Hepatocyte (in vitro differentiated cells): Measurements from ENCODE around the gene TBC1D30. TPM values are rescaled to one million over a fixed set of nuclear protein-coding genes. Genes with fewer than 3 reads are reported as not detected.
"Not testable (repeated sequence)": the region's sequence is repeated elsewhere in the genome, so short reads cannot be mapped to it uniquely, and the experiment has no call there.

Experiments used
- DNase-seq: peaks from one replicate; pipeline ENCODE4 v3.0.0-alpha.2; 2016; ENCODE audit warnings: low spot score
- H2AFZ ChIP-seq: fragments of 200-600 bp; sonication (generic); 2 replicates; pipeline ENCODE4 v1.6.0; 2016; ENCODE audit warnings: antibody characterized with exemption, mild to moderate bottlenecking
- H3K27ac ChIP-seq: fragments of 200-600 bp; sonication (generic); 2 replicates; pipeline ENCODE4 v1.5.1; 2016; ENCODE audit warnings: mild to moderate bottlenecking
- H3K27me3 ChIP-seq: fragments of 200-600 bp; sonication (generic); 2 replicates; pipeline ENCODE4 v1.6.1; 2016
- H3K36me3 ChIP-seq: fragments of 200-600 bp; sonication (generic); replicated peaks from 2 replicates; pipeline ENCODE4 v1.5.1; 2016; ENCODE audit warnings: low read depth; ENCODE audit not compliant: insufficient read depth
- H3K4me1 ChIP-seq: fragments of 200-600 bp; sonication (generic); 2 replicates; pipeline ENCODE4 v1.5.1; 2016; ENCODE audit warnings: mild to moderate bottlenecking, moderate library complexity; ENCODE audit not compliant: insufficient read depth
- H3K4me2 ChIP-seq: fragments of 200-600 bp; sonication (generic); 2 replicates; pipeline ENCODE4 v1.6.0; 2016
- H3K4me3 ChIP-seq: fragments of 200-600 bp; sonication (generic); 2 replicates; pipeline ENCODE4 v1.5.1; 2016; ENCODE audit warnings: mild to moderate bottlenecking
- H3K79me2 ChIP-seq: fragments of 200-600 bp; sonication (generic); 2 replicates; pipeline ENCODE4 v1.6.0; 2017; ENCODE audit warnings: mild to moderate bottlenecking
- H3K9me2 ChIP-seq: fragments of 200-600 bp; sonication (generic); replicated peaks from 2 replicates; pipeline ENCODE4 v1.6.0; 2017; ENCODE audit warnings: mild to moderate bottlenecking; ENCODE audit not compliant: insufficient read depth
- H3K9me3 ChIP-seq: fragments of 200-600 bp; sonication (generic); 2 replicates; pipeline ENCODE4 v1.5.1; 2016; ENCODE audit warnings: low read depth, mild to moderate bottlenecking
- H4K20me1 ChIP-seq: fragments of 200-600 bp; sonication (generic); 2 replicates; pipeline ENCODE4 v1.6.0; 2016; ENCODE audit warnings: mild to moderate bottlenecking; ENCODE audit not compliant: insufficient read depth, poor library complexity, severe bottlenecking
- EZH2 ChIP-seq: fragments of 200-600 bp; sonication (generic); IDR thresholded peaks from 2 replicates; pipeline ENCODE4 v1.6.1; 2016; ENCODE audit warnings: antibody characterized with exemption, mild to moderate bottlenecking, borderline replicate concordance
- EZH2phosphoT487 ChIP-seq: fragments of 200-600 bp; sonication (generic); IDR thresholded peaks from one replicate; pipeline ENCODE4 v1.6.1; 2018; ENCODE audit warnings: antibody characterized with exemption, mild to moderate bottlenecking, low read depth, moderate library complexity; ENCODE audit not compliant: unreplicated experiment, severe bottlenecking
- WGBS: methylation state at CpG from one replicate; pipeline ENCODE4 v1.1.6; 2016; ENCODE audit warnings: low lambda C conversion rate; ENCODE audit errors: missing lambda C conversion rate; 5-methylcytosine and 5-hydroxymethylcytosine counted together
- polyA plus RNA-seq: library from polyadenylated mRNA; unstranded; fragments of >200 nt; fragmentation: Nextera tagmentation; extraction: Ambion mirVana; gene quantifications from 2 replicates; pipeline ENCODE4 v1.2.1, GENCODE V29; 2016
- total RNA-seq: library from RNA; depleted of rRNA; stranded (reverse); fragments of >200 nt; gene quantifications from 2 replicates; pipeline ENCODE4 v1.2.3, GENCODE V29; 2014
- TF ChIP-seq, protein P1 (sequence below): fragments of 200-600 bp; sonication (generic); IDR thresholded peaks from 2 replicates; pipeline ENCODE4 v1.5.1; 2016; ENCODE audit warnings: antibody characterized with exemption, mild to moderate bottlenecking; ENCODE audit not compliant: poor library complexity

TBC1D30 gene, protein sequence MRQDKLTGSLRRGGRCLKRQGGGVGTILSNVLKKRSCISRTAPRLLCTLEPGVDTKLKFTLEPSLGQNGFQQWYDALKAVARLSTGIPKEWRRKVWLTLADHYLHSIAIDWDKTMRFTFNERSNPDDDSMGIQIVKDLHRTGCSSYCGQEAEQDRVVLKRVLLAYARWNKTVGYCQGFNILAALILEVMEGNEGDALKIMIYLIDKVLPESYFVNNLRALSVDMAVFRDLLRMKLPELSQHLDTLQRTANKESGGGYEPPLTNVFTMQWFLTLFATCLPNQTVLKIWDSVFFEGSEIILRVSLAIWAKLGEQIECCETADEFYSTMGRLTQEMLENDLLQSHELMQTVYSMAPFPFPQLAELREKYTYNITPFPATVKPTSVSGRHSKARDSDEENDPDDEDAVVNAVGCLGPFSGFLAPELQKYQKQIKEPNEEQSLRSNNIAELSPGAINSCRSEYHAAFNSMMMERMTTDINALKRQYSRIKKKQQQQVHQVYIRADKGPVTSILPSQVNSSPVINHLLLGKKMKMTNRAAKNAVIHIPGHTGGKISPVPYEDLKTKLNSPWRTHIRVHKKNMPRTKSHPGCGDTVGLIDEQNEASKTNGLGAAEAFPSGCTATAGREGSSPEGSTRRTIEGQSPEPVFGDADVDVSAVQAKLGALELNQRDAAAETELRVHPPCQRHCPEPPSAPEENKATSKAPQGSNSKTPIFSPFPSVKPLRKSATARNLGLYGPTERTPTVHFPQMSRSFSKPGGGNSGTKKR
- total RNA-seq (4.7 and 5.3 TPM in 2 replicates), polyA plus RNA-seq (4.8 and 5.6 TPM in 2 replicates)

DNA sequence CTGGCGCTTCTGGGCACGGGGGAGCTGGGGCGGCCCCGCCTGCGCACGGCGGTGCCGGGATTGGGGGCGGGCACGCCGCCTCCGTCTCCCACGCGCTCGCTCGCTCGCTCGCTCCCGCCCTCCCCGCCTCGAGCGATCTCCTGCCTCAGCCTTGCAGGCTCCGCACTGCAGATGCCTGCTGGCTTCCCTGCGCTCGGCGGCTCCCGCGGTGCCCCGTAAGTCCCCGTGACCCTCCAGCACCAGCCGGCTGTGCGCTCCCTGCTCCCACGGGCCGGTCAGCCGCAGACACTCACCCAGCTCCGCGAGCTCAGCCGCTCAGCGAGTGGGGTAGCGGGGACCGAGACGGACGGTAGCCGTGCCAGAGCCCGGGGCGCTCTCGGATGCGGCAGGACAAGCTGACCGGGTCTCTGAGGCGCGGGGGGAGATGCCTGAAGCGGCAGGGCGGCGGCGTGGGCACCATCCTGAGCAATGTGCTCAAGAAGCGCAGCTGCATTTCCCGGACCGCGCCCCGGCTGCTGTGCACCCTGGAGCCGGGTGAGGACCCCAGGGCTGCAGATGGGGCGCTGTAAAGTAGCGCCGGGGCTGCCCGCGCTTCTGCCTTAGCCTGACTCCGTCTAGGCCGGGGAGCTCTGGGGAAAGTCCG lies at the start of gene TBC1D30:
TBC1D30 (plus strand) TSS at position 148 of the 643 bp plus-strand sequence; CDS start at position 381, 233 bp downstream.
- peak within 1 kb of the TSS; percentile 49 for H3K4me3 ChIP-seq
- WGBS, result 1% methylated on average over 55 of the region's 69 CpGs

DNA sequence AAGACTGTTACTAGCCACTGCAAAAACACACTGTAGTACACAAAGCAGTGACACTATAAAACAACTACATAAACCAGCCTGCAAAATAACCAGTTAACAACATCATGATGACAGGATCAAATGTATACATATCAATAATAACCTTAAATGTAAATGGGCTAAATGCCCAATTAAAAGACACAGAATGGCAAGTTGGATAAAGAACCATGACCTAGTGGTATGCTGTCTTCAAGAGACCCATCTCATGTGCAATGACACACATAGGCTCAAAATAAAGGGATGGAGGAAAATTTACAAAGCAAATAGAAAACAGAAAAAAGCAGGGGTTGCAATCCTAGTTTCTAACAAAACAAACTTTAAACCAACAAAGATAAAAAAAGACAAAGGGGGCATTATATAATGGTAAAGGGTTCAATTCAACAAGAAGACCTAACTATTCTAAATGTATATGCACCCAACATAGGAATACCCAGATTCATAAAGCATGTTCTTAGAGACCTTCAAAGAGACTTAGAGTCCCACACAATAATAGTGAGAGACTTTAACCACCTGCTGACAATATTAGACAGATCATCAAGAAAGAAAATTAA lies 49.2 kb upstream of the TBC1D30 start:
- H3K9me3 ChIP-seq, H4K20me1 ChIP-seq, H3K79me2 ChIP-seq, H3K4me1 ChIP-seq, H3K9me2 ChIP-seq, H3K4me2 ChIP-seq, H2AFZ ChIP-seq, H3K36me3 ChIP-seq, H3K27ac ChIP-seq, H3K4me3 ChIP-seq, H3K27me3 ChIP-seq, DNase-seq: not testable (repeated sequence)

More for the DNA sequence above, at the start of gene TBC1D30:
- Histone ChIP-seq H3K27ac (no peak within 1 kb of the TSS), H3K9me3 (no peaks in the 10 kb centered on the region), H4K20me1 (no peaks in the 10 kb centered on the region), H3K9me2 (no peaks in the 10 kb centered on the region), H3K4me1 (peaks cover 19% of the 10 kb centered on the region), H3K27me3 (peaks cover 57% of the 10 kb centered on the region), H2AFZ (peak within 1 kb of the TSS; percentile 45), H3K36me3 (no peaks in the 10 kb centered on the region), H3K4me2 (peak within 1 kb of the TSS; percentile 99), H3K79me2 (no peaks in the 10 kb centered on the region)
- peak; percentile 85 for TF ChIP-seq EZH2
- TF ChIP-seq, protein P1, sequence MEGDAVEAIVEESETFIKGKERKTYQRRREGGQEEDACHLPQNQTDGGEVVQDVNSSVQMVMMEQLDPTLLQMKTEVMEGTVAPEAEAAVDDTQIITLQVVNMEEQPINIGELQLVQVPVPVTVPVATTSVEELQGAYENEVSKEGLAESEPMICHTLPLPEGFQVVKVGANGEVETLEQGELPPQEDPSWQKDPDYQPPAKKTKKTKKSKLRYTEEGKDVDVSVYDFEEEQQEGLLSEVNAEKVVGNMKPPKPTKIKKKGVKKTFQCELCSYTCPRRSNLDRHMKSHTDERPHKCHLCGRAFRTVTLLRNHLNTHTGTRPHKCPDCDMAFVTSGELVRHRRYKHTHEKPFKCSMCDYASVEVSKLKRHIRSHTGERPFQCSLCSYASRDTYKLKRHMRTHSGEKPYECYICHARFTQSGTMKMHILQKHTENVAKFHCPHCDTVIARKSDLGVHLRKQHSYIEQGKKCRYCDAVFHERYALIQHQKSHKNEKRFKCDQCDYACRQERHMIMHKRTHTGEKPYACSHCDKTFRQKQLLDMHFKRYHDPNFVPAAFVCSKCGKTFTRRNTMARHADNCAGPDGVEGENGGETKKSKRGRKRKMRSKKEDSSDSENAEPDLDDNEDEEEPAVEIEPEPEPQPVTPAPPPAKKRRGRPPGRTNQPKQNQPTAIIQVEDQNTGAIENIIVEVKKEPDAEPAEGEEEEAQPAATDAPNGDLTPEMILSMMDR, result no peak
- TF ChIP-seq EZH2phosphoT487, result peak; percentile 21
- peak; percentile 37 for DNase-seq

DNA sequence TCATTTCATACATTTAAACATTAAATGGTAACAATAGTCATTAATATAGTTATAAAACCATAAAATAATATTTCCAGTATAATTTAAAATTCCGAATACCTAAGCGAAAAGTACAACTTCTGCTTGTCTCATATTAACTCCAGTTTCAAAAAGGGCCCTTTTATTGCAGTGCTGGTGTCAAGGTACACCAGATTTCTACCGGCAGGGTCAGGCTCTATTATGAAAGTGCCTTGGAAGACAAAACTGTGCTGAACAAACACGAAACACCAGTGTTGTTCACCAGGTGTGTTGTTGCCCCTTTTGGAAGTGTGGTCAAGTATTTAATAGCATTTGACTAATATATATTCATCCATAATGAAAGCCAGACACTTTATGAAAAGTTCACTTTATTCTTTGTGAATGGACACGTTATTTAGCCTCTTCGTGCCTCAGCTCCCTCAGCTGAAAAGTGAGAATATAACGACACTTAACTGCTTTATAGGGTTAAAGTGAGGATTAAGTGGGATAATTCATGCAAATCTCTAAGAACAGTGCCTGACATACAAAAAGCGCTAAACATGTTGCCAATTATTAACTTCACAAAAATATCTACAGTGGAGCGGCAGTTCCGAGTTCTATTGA lies 45.0 kb upstream of the TBC1D30 start:
- no peaks in the 10 kb centered on the region for H4K20me1 ChIP-seq
- peaks cover 43% of the 10 kb centered on the region for H3K27me3 ChIP-seq
- H3K4me3 ChIP-seq, result no peak overlapping the region
- no peaks in the 10 kb centered on the region for H3K36me3 ChIP-seq
- H3K9me2 ChIP-seq, result no peaks in the 10 kb centered on the region
- peak overlapping the region; percentile 47 for H3K27ac ChIP-seq
- no peak overlapping the region for H2AFZ ChIP-seq
- WGBS, result 82% methylated on average over 10 of the region's 10 CpGs
- no peaks in the 10 kb centered on the region for H3K9me3 ChIP-seq
- H3K79me2 ChIP-seq, result no peaks in the 10 kb centered on the region
- DNase-seq, result no peak
- peaks cover 5% of the 10 kb centered on the region for H3K4me1 ChIP-seq
- H3K4me2 ChIP-seq, result peak overlapping the region; percentile 94
- TF ChIP-seq, protein P1, result no peak
- TF ChIP-seq EZH2phosphoT487 (no peak), EZH2 (no peak)
